ENCODE data around the gene PAAF1.

GRCh38 chr11:73972187-73972586, 95.4 kb downstream of the PAAF1 start:
- no peak for TF ChIP-seq POLR2A (IDR thresholded peaks at IDR 0.05)
- TF ChIP-seq, protein P1, sequence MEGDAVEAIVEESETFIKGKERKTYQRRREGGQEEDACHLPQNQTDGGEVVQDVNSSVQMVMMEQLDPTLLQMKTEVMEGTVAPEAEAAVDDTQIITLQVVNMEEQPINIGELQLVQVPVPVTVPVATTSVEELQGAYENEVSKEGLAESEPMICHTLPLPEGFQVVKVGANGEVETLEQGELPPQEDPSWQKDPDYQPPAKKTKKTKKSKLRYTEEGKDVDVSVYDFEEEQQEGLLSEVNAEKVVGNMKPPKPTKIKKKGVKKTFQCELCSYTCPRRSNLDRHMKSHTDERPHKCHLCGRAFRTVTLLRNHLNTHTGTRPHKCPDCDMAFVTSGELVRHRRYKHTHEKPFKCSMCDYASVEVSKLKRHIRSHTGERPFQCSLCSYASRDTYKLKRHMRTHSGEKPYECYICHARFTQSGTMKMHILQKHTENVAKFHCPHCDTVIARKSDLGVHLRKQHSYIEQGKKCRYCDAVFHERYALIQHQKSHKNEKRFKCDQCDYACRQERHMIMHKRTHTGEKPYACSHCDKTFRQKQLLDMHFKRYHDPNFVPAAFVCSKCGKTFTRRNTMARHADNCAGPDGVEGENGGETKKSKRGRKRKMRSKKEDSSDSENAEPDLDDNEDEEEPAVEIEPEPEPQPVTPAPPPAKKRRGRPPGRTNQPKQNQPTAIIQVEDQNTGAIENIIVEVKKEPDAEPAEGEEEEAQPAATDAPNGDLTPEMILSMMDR (IDR thresholded peaks at IDR 0.05), result no peak
